ENCODE measurements around the gene RTP3. TPM values are rescaled to one million over a fixed set of nuclear protein-coding genes. Genes with fewer than 3 reads are reported as not detected.
"Not testable (repeated sequence)": the region's sequence is repeated elsewhere in the genome, so short reads cannot be mapped to it uniquely, and the experiment has no call there.

The RTP3 gene
- total RNA-seq, 2 donors from 2014 or later, result not detected

- Histone ChIP-seq H3K27ac (no peak overlapping the region), H3K4me1 (ENCODE audit: control insufficient read depth in 1 of 2, low read depth in 2 of 2) (no peaks in the 10 kb centered on the region), H3K36me3 (no peaks in the 10 kb centered on the region), H3K9me3 (no peaks in the 10 kb centered on the region), H3K27me3 (replicated peaks; ENCODE audit: insufficient read depth) (no peaks in the 10 kb centered on the region), H3K4me3 (no peak overlapping the region)
- no peak for TF ChIP-seq CTCF (IDR thresholded peaks at IDR 0.05)
- ATAC-seq (ENCODE audit: insufficient number of reproducible peaks, low FRiP score, low read depth) (no peak), DNase-seq (ENCODE audit: low spot score) (no peak)
Observed at GRCh38 chr3:46544771-46545503, 47.2 kb downstream of the RTP3 start.

GRCh38 chr3:46545818-46546630, 48.2 kb downstream of the RTP3 start:
- Histone ChIP-seq H3K9me3 (no peaks in the 10 kb centered on the region), H3K4me3 (no peak overlapping the region), H3K27me3 (replicated peaks; ENCODE audit: insufficient read depth) (no peaks in the 10 kb centered on the region), H3K36me3 (no peaks in the 10 kb centered on the region), H3K27ac (no peak overlapping the region), H3K4me1 (ENCODE audit: control insufficient read depth in 1 of 2, low read depth in 2 of 2) (no peaks in the 10 kb centered on the region)
- no peak for DNase-seq (ENCODE audit: low spot score)
- no peak for TF ChIP-seq CTCF (IDR thresholded peaks at IDR 0.05)
- ATAC-seq (ENCODE audit: insufficient number of reproducible peaks, low FRiP score, low read depth), result no peak

- H3K27me3 ChIP-seq (replicated peaks; ENCODE audit: insufficient read depth), result no peaks in the 10 kb centered on the region
- H3K4me1 ChIP-seq (ENCODE audit: control insufficient read depth in 1 of 2, low read depth in 2 of 2), result no peaks in the 10 kb centered on the region
- no peak for TF ChIP-seq CTCF (IDR thresholded peaks at IDR 0.05)
- no peaks in the 10 kb centered on the region for H3K9me3 ChIP-seq
- H3K4me3 ChIP-seq, result no peak overlapping the region
- no peak for ATAC-seq (ENCODE audit: insufficient number of reproducible peaks, low FRiP score, low read depth)
- DNase-seq (ENCODE audit: low spot score), result no peak
- no peaks in the 10 kb centered on the region for H3K36me3 ChIP-seq
- no peak overlapping the region for H3K27ac ChIP-seq
Observed at GRCh38 chr3:46546896-46547440, 49.2 kb downstream of the RTP3 start.

GRCh38 chr3:46548611-46549010, 50.8 kb downstream of the RTP3 start:
- H3K9me3 ChIP-seq; H3K36me3 ChIP-seq; H3K27ac ChIP-seq; H3K4me3 ChIP-seq; ATAC-seq (ENCODE audit: insufficient number of reproducible peaks, low FRiP score, low read depth); H3K27me3 ChIP-seq (replicated peaks; ENCODE audit: insufficient read depth); H3K4me1 ChIP-seq (ENCODE audit: control insufficient read depth in 1 of 2, low read depth in 2 of 2); DNase-seq (ENCODE audit: low spot score): not testable (repeated sequence)

GRCh38 chr3:46549408-46549904, 51.7 kb downstream of the RTP3 start:
- no peak for TF ChIP-seq CTCF (IDR thresholded peaks at IDR 0.05)
- Histone ChIP-seq H3K9me3 (no peaks in the 10 kb centered on the region), H3K27ac (no peak overlapping the region), H3K4me1 (ENCODE audit: control insufficient read depth in 1 of 2, low read depth in 2 of 2) (no peaks in the 10 kb centered on the region), H3K4me3 (no peak overlapping the region), H3K36me3 (no peaks in the 10 kb centered on the region), H3K27me3 (replicated peaks; ENCODE audit: insufficient read depth) (no peaks in the 10 kb centered on the region)
- DNase-seq (ENCODE audit: low spot score) (no peak), ATAC-seq (ENCODE audit: insufficient number of reproducible peaks, low FRiP score, low read depth) (no peak)
